Measurements from ENCODE around the gene TSPAN2. TPM values are rescaled to one million over a fixed set of nuclear protein-coding genes. Genes with fewer than 3 reads are reported as not detected.

The TSPAN2 gene
- polyA plus RNA-seq, 3 donors, result 3.5 to 20.6 (median 16.7) TPM

DNA sequence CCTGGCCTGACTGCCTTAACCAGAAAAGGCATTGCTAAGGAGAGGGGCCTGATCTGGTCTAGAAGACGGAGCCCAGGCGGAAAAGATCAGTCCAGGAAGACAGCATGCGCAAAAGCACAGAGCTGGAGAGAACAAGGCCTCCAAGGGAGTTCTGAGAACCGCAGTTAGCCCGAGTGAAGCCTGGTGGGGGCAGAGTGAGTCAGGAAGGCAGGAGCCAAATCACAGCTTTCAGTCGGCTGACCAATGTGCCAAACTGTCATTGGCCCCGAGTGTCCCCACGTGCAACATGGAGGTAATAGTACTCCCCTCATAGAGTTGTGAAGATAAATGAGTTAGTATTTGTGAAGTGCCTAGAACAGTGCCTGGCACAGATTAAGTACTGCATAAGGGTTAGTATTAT is 1.2 kb upstream of the TSPAN2 start:
- peak overlapping the region in 1 of 2 donors; percentile 82 for H3K27ac ChIP-seq (ENCODE audit: low read depth in 1 of 2, low read length in 2 of 2)
- WGBS (ENCODE audit: insufficient coverage), result 88% methylated on average over 5 of the region's 8 CpGs

GRCh38 chr1:115090186-115090490 is 835 bp upstream of the TSPAN2 start:
- intact Hi-C loops (cut with micrococcal nuclease), result no loop called here
- H3K4me3 ChIP-seq (replicated peaks in 1 of 3; ENCODE audit: low read depth in 2 of 3, low read length in 3 of 3), result peak overlapping the region; percentile 79 to 86 (median 86)
- Mint-ChIP-seq H3K4me3 (peak overlapping the region; percentile 87 to 91), H3K27me3 (ENCODE audit: low read depth in 3 of 3) (peaks cover 0 to 11% (median 5%) of the 10 kb centered on the region in 3 donors), H3K4me1 (peaks cover 49% of the 10 kb centered on the region), H3K9me3 (peaks cover 0 to 3% (median 0%) of the 10 kb centered on the region in 7 donors), H3K36me3 (no peaks in the 10 kb centered on the region), H3K27ac (peak overlapping the region; percentile 59 to 92 (median 79))
- H3K27ac ChIP-seq (ENCODE audit: low read depth in 1 of 2, low read length in 2 of 2), result peak overlapping the region in 1 of 2 donors; percentile 82
- H3K36me3 ChIP-seq (replicated peaks in 1 of 2; ENCODE audit: control insufficient read depth in 1 of 2, insufficient read depth in 2 of 2, low read length in 2 of 2), result no peaks in the 10 kb centered on the region
- peaks cover 35 to 42% of the 10 kb centered on the region in 2 donors for H3K4me1 ChIP-seq (ENCODE audit: control insufficient read depth in 1 of 2, insufficient read depth in 2 of 2, low read length in 2 of 2)
- peak overlapping the region; percentile 95 for H2AFZ ChIP-seq (ENCODE audit: insufficient read depth, low read depth, low read length, poor library complexity, severe bottlenecking)
- no peak overlapping the region for H3K9ac ChIP-seq (ENCODE audit: insufficient read depth, low read length, poor library complexity, severe bottlenecking)
- H3K9me3 ChIP-seq (replicated peaks in 1 of 2; ENCODE audit: control insufficient read depth in 1 of 2, insufficient read depth in 1 of 2, low read length in 2 of 2), result no peaks in the 10 kb centered on the region
- no peaks in the 10 kb centered on the region for H3K27me3 ChIP-seq (ENCODE audit: control insufficient read depth in 2 of 2, insufficient read depth in 2 of 2, low read length in 2 of 2)
- H3K4me2 ChIP-seq (replicated peaks; ENCODE audit: extremely low read depth, low read length, poor library complexity, severe bottlenecking), result peak overlapping the region; percentile 91
- H4K20me1 ChIP-seq (ENCODE audit: insufficient read depth, low read length), result no peaks in the 10 kb centered on the region
- no peak for DNase-seq
- 17% methylated on average over 1 of the region's 2 CpGs for WGBS (ENCODE audit: insufficient coverage)
- peaks cover 8% of the 10 kb centered on the region for H3K79me2 ChIP-seq (ENCODE audit: insufficient read depth, low read length)
- peak; percentile 21 for TF ChIP-seq CTCF (IDR thresholded peaks at IDR 0.05)

More for the DNA sequence above, 1.2 kb upstream of the TSPAN2 start:
- Histone ChIP-seq H3K27me3 (ENCODE audit: control insufficient read depth in 2 of 2, insufficient read depth in 2 of 2, low read length in 2 of 2) (no peaks in the 10 kb centered on the region), H3K36me3 (replicated peaks in 1 of 2; ENCODE audit: control insufficient read depth in 1 of 2, insufficient read depth in 2 of 2, low read length in 2 of 2) (no peaks in the 10 kb centered on the region), H3K9me3 (replicated peaks in 1 of 2; ENCODE audit: control insufficient read depth in 1 of 2, insufficient read depth in 1 of 2, low read length in 2 of 2) (no peaks in the 10 kb centered on the region), H3K4me1 (ENCODE audit: control insufficient read depth in 1 of 2, insufficient read depth in 2 of 2, low read length in 2 of 2) (peaks cover 35 to 42% of the 10 kb centered on the region in 2 donors), H3K4me2 (replicated peaks; ENCODE audit: extremely low read depth, low read length, poor library complexity, severe bottlenecking) (peak overlapping the region; percentile 91), H2AFZ (ENCODE audit: insufficient read depth, low read depth, low read length, poor library complexity, severe bottlenecking) (peak overlapping the region; percentile 95), H3K4me3 (replicated peaks in 1 of 3; ENCODE audit: low read depth in 2 of 3, low read length in 3 of 3) (peak overlapping the region in 1 of 3 experiments; percentile 86), H3K9ac (ENCODE audit: insufficient read depth, low read length, poor library complexity, severe bottlenecking) (no peak overlapping the region), H4K20me1 (ENCODE audit: insufficient read depth, low read length) (no peaks in the 10 kb centered on the region), H3K79me2 (ENCODE audit: insufficient read depth, low read length) (peaks cover 8% of the 10 kb centered on the region)
- no peak for DNase-seq
- Mint-ChIP-seq H3K36me3 (no peaks in the 10 kb centered on the region), H3K4me3 (peak overlapping the region; percentile 87 to 91), H3K27me3 (ENCODE audit: low read depth in 3 of 3) (peaks cover 0 to 11% (median 5%) of the 10 kb centered on the region in 3 donors), H3K9me3 (peaks cover 0 to 3% (median 0%) of the 10 kb centered on the region in 7 donors), H3K4me1 (peaks cover 49% of the 10 kb centered on the region), H3K27ac (peak overlapping the region in 6 of 7 donors; percentile 59 to 92 (median 84))
- TF ChIP-seq CTCF (IDR thresholded peaks at IDR 0.05), result no peak
- intact Hi-C loops (cut with micrococcal nuclease), result no loop called here

Data from CD14-positive monocyte (primary cell).